ENCODE results near the gene TCEA2. TPM values are rescaled to one million over a fixed set of nuclear protein-coding genes. Genes with fewer than 3 reads are reported as not detected.

Gene TCEA2
- total and polyA plus RNA-seq, 2 donors (not counting 1 experiment from before 2014, with no cell fraction given), result 58.1 to 63.9 TPM

DNA sequence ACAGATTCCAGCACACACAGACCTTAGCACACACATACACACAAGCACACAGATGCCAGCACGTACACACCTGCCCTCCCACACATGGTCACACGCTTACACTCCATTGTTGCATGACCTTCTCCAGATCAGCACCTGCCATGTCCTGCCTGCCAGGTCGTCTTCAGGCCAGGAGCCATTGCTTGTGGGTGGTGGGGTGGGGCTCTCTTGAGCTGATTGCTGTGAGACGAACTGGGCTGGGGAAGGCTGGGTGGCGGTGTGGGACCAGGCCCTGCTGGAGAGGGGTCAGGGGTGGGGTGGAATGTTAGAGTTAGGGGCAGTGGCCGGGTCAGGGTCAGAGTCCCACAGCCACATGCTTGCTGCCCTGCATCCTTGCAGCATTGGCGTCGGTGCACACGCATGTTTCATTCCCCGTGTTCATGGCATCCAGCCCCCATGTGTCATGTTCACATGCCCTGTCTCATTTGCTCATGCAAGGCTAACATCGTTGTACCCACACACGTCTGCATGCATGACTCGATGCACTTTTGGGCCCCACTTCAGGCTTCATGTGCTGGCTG lies 50.9 kb downstream of the TCEA2 start:
- Histone ChIP-seq H3K36me3 (replicated peaks in 1 of 2; ENCODE audit: control extremely low read depth in 1 of 2, control insufficient read depth in 1 of 2, extremely low read depth in 1 of 2, insufficient read depth in 2 of 2, low read length in 1 of 2) (no peaks in the 10 kb centered on the region), H3K9ac (ENCODE audit: low read length) (no peak overlapping the region), H2AFZ (ENCODE audit: insufficient read depth, low read depth, low read length, poor library complexity, severe bottlenecking) (no peak overlapping the region), H3K9me3 (ENCODE audit: control extremely low read depth in 1 of 3, control insufficient read depth in 2 of 3, insufficient read depth in 1 of 3, low read length in 2 of 3) (no peaks in the 10 kb centered on the region), H3K27me3 (replicated peaks in 1 of 4; ENCODE audit: control extremely low read depth in 1 of 4, control insufficient read depth in 3 of 4, insufficient read depth in 4 of 4, low read length in 3 of 4) (peaks cover 0 to 3% (median 0%) of the 10 kb centered on the region in 4 experiments), H4K20me1 (ENCODE audit: control insufficient read depth, insufficient read depth, low read length, poor library complexity, severe bottlenecking) (no peaks in the 10 kb centered on the region), H3K27ac (ENCODE audit: low read length in 2 of 2) (no peak overlapping the region), H3K4me2 (replicated peaks; ENCODE audit: low read depth, low read length, poor library complexity, severe bottlenecking) (no peak overlapping the region), H3K79me2 (ENCODE audit: control insufficient read depth, insufficient read depth, low read length) (no peaks in the 10 kb centered on the region), H3K4me1 (ENCODE audit: control insufficient read depth in 2 of 2, insufficient read depth in 2 of 2, low read length in 2 of 2) (peaks cover under 1 to 20% of the 10 kb centered on the region in 2 donors), H3K4me3 (ENCODE audit: control extremely low read depth in 1 of 5, extremely low read depth in 1 of 5, insufficient read depth in 1 of 5, low read depth in 2 of 5, low read length in 4 of 5) (no peak overlapping the region)
- Mint-ChIP-seq H3K27ac (no peak overlapping the region), H3K4me3 (no peak overlapping the region), H3K27me3 (no peaks in the 10 kb centered on the region), H3K4me1 (peaks cover 13% of the 10 kb centered on the region), H3K9me3 (ENCODE audit: insufficient read depth) (no peaks in the 10 kb centered on the region)
- intact Hi-C loops (cut with micrococcal nuclease), result no loop called here
- POLR2A ChIA-PET, result interaction anchor here (0.6 kb wide), 1 partner anchor 140 kb away, joined by 3 read pairs; no protein-coding TSS in a partner anchor
- WGBS (ENCODE audit: insufficient coverage), result 90% methylated on average over 13 of the region's 13 CpGs
- no peak for DNase-seq
- CTCF ChIA-PET, result interaction anchor here (4.2 to 9.2 kb wide), 2 partner anchors 13 to 32 kb away, joined by 19 to 220 read pairs; partner anchors contain the start of genes LKAAEAR1, OPRL1 and RGS19
- no peak for TF ChIP-seq EZH2 (IDR thresholded peaks at IDR 0.05; ENCODE audit: borderline replicate concordance, insufficient read depth, low read depth, low read length, poor library complexity, severe bottlenecking)
- TF ChIP-seq, protein P1, sequence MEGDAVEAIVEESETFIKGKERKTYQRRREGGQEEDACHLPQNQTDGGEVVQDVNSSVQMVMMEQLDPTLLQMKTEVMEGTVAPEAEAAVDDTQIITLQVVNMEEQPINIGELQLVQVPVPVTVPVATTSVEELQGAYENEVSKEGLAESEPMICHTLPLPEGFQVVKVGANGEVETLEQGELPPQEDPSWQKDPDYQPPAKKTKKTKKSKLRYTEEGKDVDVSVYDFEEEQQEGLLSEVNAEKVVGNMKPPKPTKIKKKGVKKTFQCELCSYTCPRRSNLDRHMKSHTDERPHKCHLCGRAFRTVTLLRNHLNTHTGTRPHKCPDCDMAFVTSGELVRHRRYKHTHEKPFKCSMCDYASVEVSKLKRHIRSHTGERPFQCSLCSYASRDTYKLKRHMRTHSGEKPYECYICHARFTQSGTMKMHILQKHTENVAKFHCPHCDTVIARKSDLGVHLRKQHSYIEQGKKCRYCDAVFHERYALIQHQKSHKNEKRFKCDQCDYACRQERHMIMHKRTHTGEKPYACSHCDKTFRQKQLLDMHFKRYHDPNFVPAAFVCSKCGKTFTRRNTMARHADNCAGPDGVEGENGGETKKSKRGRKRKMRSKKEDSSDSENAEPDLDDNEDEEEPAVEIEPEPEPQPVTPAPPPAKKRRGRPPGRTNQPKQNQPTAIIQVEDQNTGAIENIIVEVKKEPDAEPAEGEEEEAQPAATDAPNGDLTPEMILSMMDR (IDR thresholded peaks at IDR 0.05), result no peak
- ATAC-seq (ENCODE audit: low read depth), result no peak

DNA sequence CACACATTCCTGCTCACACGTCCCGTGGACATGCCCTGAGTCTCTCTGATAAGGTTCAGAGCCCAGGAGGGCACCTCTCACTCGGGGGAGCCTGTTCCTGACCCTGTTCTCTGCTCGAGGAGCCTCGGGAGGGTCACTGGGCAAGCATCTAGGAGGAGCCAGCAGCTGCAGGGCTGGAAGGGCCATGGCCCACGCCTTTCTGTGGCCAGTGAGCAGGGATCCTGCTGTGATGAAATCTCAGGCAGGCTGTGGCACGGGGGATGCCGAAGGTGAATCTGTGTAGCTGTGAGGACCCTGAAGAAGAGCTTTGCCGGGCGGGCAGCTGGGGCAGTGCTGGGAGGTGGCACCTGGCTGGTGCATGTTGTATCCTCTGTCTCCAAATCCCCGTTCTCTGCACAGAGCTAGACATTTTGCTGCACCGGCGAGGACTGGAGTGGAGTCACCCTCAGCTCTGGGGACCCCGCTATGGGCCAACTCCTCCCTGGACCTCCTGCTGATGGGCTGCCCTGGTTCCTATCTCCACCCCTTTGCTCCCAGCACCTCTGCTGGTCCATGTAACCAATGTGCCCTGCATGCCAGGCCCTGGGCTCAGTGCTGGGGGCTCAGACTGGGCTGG lies 51.5 kb downstream of the TCEA2 start:
- TF ChIP-seq EZH2 (IDR thresholded peaks at IDR 0.05; ENCODE audit: borderline replicate concordance, insufficient read depth, low read depth, low read length, poor library complexity, severe bottlenecking), result no peak
- TF ChIP-seq, protein P1 (IDR thresholded peaks at IDR 0.05), result no peak
- H3K27me3 ChIP-seq (replicated peaks in 1 of 4; ENCODE audit: control extremely low read depth in 1 of 4, control insufficient read depth in 3 of 4, insufficient read depth in 4 of 4, low read length in 3 of 4), result peaks cover 0 to 2% (median 0%) of the 10 kb centered on the region in 4 experiments
- ChIA-PET CTCF (interaction anchor here (1.4 to 9.2 kb wide), 4 partner anchors 13 to 76 kb away, joined by 3 to 220 read pairs (median 11); partner anchors contain the start of genes LKAAEAR1, OPRL1 and RGS19), POLR2A (no interaction called here)
- Mint-ChIP-seq H3K27me3 (no peaks in the 10 kb centered on the region), H3K4me1 (peaks cover 11% of the 10 kb centered on the region), H3K27ac (no peak overlapping the region), H3K4me3 (no peak overlapping the region), H3K9me3 (ENCODE audit: insufficient read depth) (no peaks in the 10 kb centered on the region)
- H3K27ac ChIP-seq (ENCODE audit: low read length in 2 of 2), result no peak overlapping the region
- H2AFZ ChIP-seq (ENCODE audit: insufficient read depth, low read depth, low read length, poor library complexity, severe bottlenecking), result no peak overlapping the region
- 93% methylated on average over 14 of the region's 14 CpGs for WGBS (ENCODE audit: insufficient coverage)
- H3K4me1 ChIP-seq (ENCODE audit: control insufficient read depth in 2 of 2, insufficient read depth in 2 of 2, low read length in 2 of 2), result peaks cover 0 to 14% of the 10 kb centered on the region in 2 donors
- no peak overlapping the region for H3K4me2 ChIP-seq (replicated peaks; ENCODE audit: low read depth, low read length, poor library complexity, severe bottlenecking)
- DNase-seq (no peak), ATAC-seq (ENCODE audit: low read depth) (no peak)
- H3K9ac ChIP-seq (ENCODE audit: low read length), result no peak overlapping the region
- intact Hi-C loops (cut with micrococcal nuclease), result no loop called here
- no peak overlapping the region for H3K4me3 ChIP-seq (ENCODE audit: control extremely low read depth in 1 of 5, extremely low read depth in 1 of 5, insufficient read depth in 1 of 5, low read depth in 2 of 5, low read length in 4 of 5)
- no peaks in the 10 kb centered on the region for H4K20me1 ChIP-seq (ENCODE audit: control insufficient read depth, insufficient read depth, low read length, poor library complexity, severe bottlenecking)
- no peaks in the 10 kb centered on the region for H3K36me3 ChIP-seq (replicated peaks in 1 of 2; ENCODE audit: control extremely low read depth in 1 of 2, control insufficient read depth in 1 of 2, extremely low read depth in 1 of 2, insufficient read depth in 2 of 2, low read length in 1 of 2)
- H3K9me3 ChIP-seq (ENCODE audit: control extremely low read depth in 1 of 3, control insufficient read depth in 2 of 3, insufficient read depth in 1 of 3, low read length in 2 of 3), result no peaks in the 10 kb centered on the region
- no peaks in the 10 kb centered on the region for H3K79me2 ChIP-seq (ENCODE audit: control insufficient read depth, insufficient read depth, low read length)

Data from B cell (primary cell).